ENCODE measurements around the gene RNF183. TPM values are rescaled to one million over a fixed set of nuclear protein-coding genes. Genes with fewer than 3 reads are reported as not detected.

Gene RNF183
- total and polyA plus RNA-seq, 9 of the 15 experiments (the other 6 are each of a cell fraction or from before 2014, with no cell fraction given), result 0.04 to 2.0 (median 0.16) TPM; not detected in 5

DNA sequence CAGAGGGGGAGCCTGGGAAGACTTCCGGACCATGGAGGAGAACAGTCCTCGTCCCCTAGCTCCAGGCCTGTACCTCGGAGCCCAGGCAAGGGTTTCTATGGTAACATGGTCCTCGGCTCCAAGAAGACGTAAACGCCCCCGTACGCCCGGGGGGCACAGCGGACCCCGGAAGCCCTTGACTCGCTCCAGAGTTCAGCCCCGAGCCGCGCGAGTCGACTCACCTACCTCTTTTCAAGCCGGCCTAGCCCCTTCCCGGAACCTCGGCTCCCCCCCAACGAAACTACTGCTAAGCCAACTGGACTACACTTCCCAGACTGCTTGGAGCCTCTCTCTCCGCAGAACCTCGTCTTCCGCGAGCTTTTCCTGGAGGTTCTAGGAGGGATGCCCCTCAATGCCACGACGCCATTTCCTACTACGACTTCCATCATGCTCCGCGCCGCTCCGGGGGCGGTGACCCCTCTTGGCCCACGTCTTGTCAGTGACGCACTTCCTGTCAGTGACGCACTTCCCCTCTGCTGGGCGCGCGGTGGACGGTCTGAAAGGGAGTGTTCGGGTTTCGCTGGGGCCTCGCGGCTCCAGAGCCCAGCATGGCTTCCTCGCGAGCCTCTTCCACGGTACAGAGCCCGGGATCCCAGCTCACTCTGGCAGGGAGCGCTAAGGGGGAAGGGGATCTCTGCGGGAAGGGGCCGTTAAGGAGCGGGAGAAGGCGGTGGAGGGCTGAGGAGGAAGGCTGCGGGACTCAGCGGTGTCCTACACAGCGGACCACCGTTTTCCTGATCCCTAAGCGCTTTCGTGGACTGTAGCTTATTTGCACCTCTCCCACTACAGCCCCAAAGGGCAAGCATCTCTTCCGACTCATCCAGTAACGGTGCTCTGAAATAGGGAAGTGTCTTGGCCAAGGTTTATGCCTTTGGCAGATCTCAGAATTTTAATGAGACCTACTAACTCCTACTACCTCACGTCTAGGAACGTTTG is 27.7 kb downstream of the RNF183 start, which contains the start of the genes CDC26 and PRPF4 (continued):
- TF ChIP-seq GABPA (tag; conservative IDR thresholded peaks at IDR 0.05; ENCODE audit: low read depth), result peak; percentile 97
- TF ChIP-seq HCFC1 (IDR thresholded peaks at IDR 0.05; ENCODE audit: low read depth, low read length), result peak; percentile 94
- TF ChIP-seq FOXP1 (CRISPR knock-in tag; IDR thresholded peaks at IDR 0.05), result peak; percentile 62; the same call in 1 of the 2 replicates
- TF ChIP-seq HNRNPL (IDR thresholded peaks at IDR 0.05; ENCODE audit: low read depth, low read length), result no peak
- peak; percentile 39; the same call in 1 of the 2 replicates for TF ChIP-seq TAF7 (tag; IDR thresholded peaks at IDR 0.05)
- peak; percentile 59 for TF ChIP-seq CHD1 (IDR thresholded peaks at IDR 0.05; ENCODE audit: low read length)
- TF ChIP-seq, protein P1, sequence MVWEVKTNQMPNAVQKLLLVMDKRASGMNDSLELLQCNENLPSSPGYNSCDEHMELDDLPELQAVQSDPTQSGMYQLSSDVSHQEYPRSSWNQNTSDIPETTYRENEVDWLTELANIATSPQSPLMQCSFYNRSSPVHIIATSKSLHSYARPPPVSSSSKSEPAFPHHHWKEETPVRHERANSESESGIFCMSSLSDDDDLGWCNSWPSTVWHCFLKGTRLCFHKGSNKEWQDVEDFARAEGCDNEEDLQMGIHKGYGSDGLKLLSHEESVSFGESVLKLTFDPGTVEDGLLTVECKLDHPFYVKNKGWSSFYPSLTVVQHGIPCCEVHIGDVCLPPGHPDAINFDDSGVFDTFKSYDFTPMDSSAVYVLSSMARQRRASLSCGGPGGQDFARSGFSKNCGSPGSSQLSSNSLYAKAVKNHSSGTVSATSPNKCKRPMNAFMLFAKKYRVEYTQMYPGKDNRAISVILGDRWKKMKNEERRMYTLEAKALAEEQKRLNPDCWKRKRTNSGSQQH (CRISPR knock-in tag; IDR thresholded peaks at IDR 0.05), result no peak
- no peak for TF ChIP-seq ZNF354B (CRISPR knock-in tag; IDR thresholded peaks at IDR 0.05)
- TF ChIP-seq, protein P2, sequence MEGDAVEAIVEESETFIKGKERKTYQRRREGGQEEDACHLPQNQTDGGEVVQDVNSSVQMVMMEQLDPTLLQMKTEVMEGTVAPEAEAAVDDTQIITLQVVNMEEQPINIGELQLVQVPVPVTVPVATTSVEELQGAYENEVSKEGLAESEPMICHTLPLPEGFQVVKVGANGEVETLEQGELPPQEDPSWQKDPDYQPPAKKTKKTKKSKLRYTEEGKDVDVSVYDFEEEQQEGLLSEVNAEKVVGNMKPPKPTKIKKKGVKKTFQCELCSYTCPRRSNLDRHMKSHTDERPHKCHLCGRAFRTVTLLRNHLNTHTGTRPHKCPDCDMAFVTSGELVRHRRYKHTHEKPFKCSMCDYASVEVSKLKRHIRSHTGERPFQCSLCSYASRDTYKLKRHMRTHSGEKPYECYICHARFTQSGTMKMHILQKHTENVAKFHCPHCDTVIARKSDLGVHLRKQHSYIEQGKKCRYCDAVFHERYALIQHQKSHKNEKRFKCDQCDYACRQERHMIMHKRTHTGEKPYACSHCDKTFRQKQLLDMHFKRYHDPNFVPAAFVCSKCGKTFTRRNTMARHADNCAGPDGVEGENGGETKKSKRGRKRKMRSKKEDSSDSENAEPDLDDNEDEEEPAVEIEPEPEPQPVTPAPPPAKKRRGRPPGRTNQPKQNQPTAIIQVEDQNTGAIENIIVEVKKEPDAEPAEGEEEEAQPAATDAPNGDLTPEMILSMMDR (IDR thresholded peaks at IDR 0.05 in 2 of 3, conservative IDR thresholded peaks at IDR 0.05 in 1 of 3; ENCODE audit: insufficient read depth in 2 of 3, low read depth in 1 of 3, low read length in 3 of 3), result 0 out of 6 replicates have a peak, but pooled peaks of 1 of the 3 experiments have one; percentile 0
- peak; percentile 6; the same call in 1 of the 2 replicates for TF ChIP-seq TCF3 (CRISPR knock-in tag; IDR thresholded peaks at IDR 0.05)
- peak; percentile 46; the same call in 1 of the 2 replicates for TF ChIP-seq NBN (IDR thresholded peaks at IDR 0.05; ENCODE audit: low read depth)
- TF ChIP-seq, protein P3, sequence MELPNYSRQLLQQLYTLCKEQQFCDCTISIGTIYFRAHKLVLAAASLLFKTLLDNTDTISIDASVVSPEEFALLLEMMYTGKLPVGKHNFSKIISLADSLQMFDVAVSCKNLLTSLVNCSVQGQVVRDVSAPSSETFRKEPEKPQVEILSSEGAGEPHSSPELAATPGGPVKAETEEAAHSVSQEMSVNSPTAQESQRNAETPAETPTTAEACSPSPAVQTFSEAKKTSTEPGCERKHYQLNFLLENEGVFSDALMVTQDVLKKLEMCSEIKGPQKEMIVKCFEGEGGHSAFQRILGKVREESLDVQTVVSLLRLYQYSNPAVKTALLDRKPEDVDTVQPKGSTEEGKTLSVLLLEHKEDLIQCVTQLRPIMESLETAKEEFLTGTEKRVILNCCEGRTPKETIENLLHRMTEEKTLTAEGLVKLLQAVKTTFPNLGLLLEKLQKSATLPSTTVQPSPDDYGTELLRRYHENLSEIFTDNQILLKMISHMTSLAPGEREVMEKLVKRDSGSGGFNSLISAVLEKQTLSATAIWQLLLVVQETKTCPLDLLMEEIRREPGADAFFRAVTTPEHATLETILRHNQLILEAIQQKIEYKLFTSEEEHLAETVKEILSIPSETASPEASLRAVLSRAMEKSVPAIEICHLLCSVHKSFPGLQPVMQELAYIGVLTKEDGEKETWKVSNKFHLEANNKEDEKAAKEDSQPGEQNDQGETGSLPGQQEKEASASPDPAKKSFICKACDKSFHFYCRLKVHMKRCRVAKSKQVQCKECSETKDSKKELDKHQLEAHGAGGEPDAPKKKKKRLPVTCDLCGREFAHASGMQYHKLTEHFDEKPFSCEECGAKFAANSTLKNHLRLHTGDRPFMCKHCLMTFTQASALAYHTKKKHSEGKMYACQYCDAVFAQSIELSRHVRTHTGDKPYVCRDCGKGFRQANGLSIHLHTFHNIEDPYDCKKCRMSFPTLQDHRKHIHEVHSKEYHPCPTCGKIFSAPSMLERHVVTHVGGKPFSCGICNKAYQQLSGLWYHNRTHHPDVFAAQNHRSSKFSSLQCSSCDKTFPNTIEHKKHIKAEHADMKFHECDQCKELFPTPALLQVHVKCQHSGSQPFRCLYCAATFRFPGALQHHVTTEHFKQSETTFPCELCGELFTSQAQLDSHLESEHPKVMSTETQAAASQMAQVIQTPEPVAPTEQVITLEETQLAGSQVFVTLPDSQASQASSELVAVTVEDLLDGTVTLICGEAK (IDR thresholded peaks at IDR 0.05), result peak; percentile 97
- TF ChIP-seq, protein P3 (CRISPR knock-in tag; IDR thresholded peaks at IDR 0.05), result no peak
- TF ChIP-seq C11orf30 (IDR thresholded peaks at IDR 0.05; ENCODE audit: low read depth), result peak; percentile 80
- TF ChIP-seq PHF8 (IDR thresholded peaks at IDR 0.05; ENCODE audit: borderline replicate concordance, low read length), result peak; percentile 98
